Measurements from ENCODE around the gene KIRREL3.

Gene KIRREL3

DNA sequence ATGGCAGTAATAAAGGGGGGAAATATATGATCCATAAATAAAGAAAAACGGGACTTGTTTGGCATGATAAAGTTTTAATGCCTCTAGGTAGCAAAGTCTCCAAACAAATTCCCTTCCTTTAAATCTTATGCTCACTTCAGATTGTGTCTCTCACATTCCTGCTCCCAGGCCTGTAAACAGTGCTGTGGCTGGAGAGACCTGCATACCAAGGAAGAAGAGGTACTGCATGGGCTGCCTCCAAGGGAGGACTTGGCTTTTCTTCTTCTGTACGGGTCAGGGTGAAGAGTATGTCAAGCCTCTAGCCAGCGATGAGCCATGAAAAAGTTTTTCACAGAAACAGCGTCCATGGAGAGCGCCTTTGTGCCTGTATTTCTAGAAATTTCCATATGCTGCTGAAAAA, 161.8 kb downstream of the KIRREL3 start:
- H3K9me3 ChIP-seq, result no peaks in the 10 kb centered on the region
- no peaks in the 10 kb centered on the region for H3K4me1 ChIP-seq (ENCODE audit: control insufficient read depth in 1 of 2, insufficient read depth in 1 of 2, low read depth in 1 of 2, low read length in 1 of 2)
- H3K27ac ChIP-seq, result no peak overlapping the region
- TF ChIP-seq, protein P1, sequence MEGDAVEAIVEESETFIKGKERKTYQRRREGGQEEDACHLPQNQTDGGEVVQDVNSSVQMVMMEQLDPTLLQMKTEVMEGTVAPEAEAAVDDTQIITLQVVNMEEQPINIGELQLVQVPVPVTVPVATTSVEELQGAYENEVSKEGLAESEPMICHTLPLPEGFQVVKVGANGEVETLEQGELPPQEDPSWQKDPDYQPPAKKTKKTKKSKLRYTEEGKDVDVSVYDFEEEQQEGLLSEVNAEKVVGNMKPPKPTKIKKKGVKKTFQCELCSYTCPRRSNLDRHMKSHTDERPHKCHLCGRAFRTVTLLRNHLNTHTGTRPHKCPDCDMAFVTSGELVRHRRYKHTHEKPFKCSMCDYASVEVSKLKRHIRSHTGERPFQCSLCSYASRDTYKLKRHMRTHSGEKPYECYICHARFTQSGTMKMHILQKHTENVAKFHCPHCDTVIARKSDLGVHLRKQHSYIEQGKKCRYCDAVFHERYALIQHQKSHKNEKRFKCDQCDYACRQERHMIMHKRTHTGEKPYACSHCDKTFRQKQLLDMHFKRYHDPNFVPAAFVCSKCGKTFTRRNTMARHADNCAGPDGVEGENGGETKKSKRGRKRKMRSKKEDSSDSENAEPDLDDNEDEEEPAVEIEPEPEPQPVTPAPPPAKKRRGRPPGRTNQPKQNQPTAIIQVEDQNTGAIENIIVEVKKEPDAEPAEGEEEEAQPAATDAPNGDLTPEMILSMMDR (IDR thresholded peaks at IDR 0.05), result no peak
- H3K36me3 ChIP-seq, result no peaks in the 10 kb centered on the region
- no peaks in the 10 kb centered on the region for H3K27me3 ChIP-seq
- no peak overlapping the region for H3K4me3 ChIP-seq (ENCODE audit: low read depth in 1 of 2, low read length in 1 of 2)

GRCh38 chr11:126837581-126837980, 163.0 kb downstream of the KIRREL3 start:
- Histone ChIP-seq H3K4me1 (ENCODE audit: control insufficient read depth in 1 of 2, insufficient read depth in 1 of 2, low read depth in 1 of 2, low read length in 1 of 2) (no peaks in the 10 kb centered on the region), H3K9me3 (no peaks in the 10 kb centered on the region), H3K27me3 (no peaks in the 10 kb centered on the region), H3K36me3 (no peaks in the 10 kb centered on the region), H3K4me3 (ENCODE audit: low read depth in 1 of 2, low read length in 1 of 2) (no peak overlapping the region), H3K27ac (no peak overlapping the region)
- TF ChIP-seq, protein P1 (IDR thresholded peaks at IDR 0.05), result no peak

- H3K27ac ChIP-seq, result no peak overlapping the region
- H3K4me1 ChIP-seq (ENCODE audit: control insufficient read depth in 1 of 2, insufficient read depth in 1 of 2, low read depth in 1 of 2, low read length in 1 of 2), result no peaks in the 10 kb centered on the region
- no peak overlapping the region for H3K4me3 ChIP-seq (ENCODE audit: low read depth in 1 of 2, low read length in 1 of 2)
- H3K27me3 ChIP-seq, result no peaks in the 10 kb centered on the region
- H3K36me3 ChIP-seq, result no peaks in the 10 kb centered on the region
- no peaks in the 10 kb centered on the region for H3K9me3 ChIP-seq
- TF ChIP-seq, protein P1 (IDR thresholded peaks at IDR 0.05), result no peak
These were observed 166.0 kb downstream of the KIRREL3 start for GRCh38 chr11:126834573-126834972.

- H3K27me3 ChIP-seq, result no peaks in the 10 kb centered on the region
- H3K4me3 ChIP-seq (ENCODE audit: low read depth in 1 of 2, low read length in 1 of 2), result no peak overlapping the region
- H3K27ac ChIP-seq, result no peak overlapping the region
- TF ChIP-seq, protein P1 (IDR thresholded peaks at IDR 0.05), result no peak
- H3K4me1 ChIP-seq (ENCODE audit: control insufficient read depth in 1 of 2, insufficient read depth in 1 of 2, low read depth in 1 of 2, low read length in 1 of 2), result no peaks in the 10 kb centered on the region
- no peaks in the 10 kb centered on the region for H3K36me3 ChIP-seq
- no peaks in the 10 kb centered on the region for H3K9me3 ChIP-seq
These were observed 166.4 kb downstream of the KIRREL3 start for GRCh38 chr11:126834149-126834548.

DNA sequence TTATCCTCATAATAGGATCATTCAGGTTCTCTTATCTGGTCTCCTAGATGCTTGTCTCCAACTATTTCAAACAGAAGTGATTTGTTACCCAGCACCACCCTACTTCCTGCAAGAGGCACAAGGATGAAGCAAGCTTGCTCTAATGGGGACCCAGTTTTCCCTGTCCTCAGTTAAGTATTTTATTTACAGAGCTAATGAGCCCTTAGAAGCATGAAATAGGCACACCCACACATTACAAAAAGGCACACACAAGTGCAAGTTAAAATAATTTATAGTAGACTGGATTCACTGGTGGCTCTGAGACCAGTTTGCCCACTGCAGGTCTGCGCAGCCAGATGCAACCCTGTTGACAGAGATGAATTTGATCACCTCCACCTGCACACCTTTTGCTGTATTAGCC, 167.5 kb downstream of the KIRREL3 start:
- no peaks in the 10 kb centered on the region for H3K4me1 ChIP-seq (ENCODE audit: control insufficient read depth in 1 of 2, insufficient read depth in 1 of 2, low read depth in 1 of 2, low read length in 1 of 2)
- no peak overlapping the region for H3K4me3 ChIP-seq (ENCODE audit: low read depth in 1 of 2, low read length in 1 of 2)
- no peaks in the 10 kb centered on the region for H3K9me3 ChIP-seq
- no peak overlapping the region for H3K27ac ChIP-seq
- H3K36me3 ChIP-seq, result no peaks in the 10 kb centered on the region
- TF ChIP-seq, protein P1 (IDR thresholded peaks at IDR 0.05), result no peak
- no peaks in the 10 kb centered on the region for H3K27me3 ChIP-seq

- no peaks in the 10 kb centered on the region for H3K27me3 ChIP-seq
- H3K27ac ChIP-seq, result no peak overlapping the region
- H3K4me3 ChIP-seq (ENCODE audit: low read depth in 1 of 2, low read length in 1 of 2), result no peak overlapping the region
- H3K9me3 ChIP-seq, result no peaks in the 10 kb centered on the region
- no peaks in the 10 kb centered on the region for H3K4me1 ChIP-seq (ENCODE audit: control insufficient read depth in 1 of 2, insufficient read depth in 1 of 2, low read depth in 1 of 2, low read length in 1 of 2)
- no peaks in the 10 kb centered on the region for H3K36me3 ChIP-seq
- TF ChIP-seq, protein P1 (IDR thresholded peaks at IDR 0.05), result no peak
These were observed 168.2 kb downstream of the KIRREL3 start for GRCh38 chr11:126832387-126832786.

Measured in neutrophil (primary cell).